Measurements from ENCODE around the gene CNN2.

The CNN2 gene

GRCh38 chr19:1045247-1045603 is 18.8 kb downstream of the CNN2 start:
- H3K9ac ChIP-seq (ENCODE audit: low read depth, low read length): no peak overlapping the region
- no peak overlapping the region for H3K4me2 ChIP-seq (ENCODE audit: insufficient read depth, low read length)
- H3K79me2 ChIP-seq (ENCODE audit: insufficient read depth, low read length): no peaks in the 10 kb centered on the region
- H3K9me3 ChIP-seq (ENCODE audit: insufficient read depth, low read length, severe bottlenecking): no peaks in the 10 kb centered on the region
- H3K4me1 ChIP-seq (ENCODE audit: insufficient read depth, low read length): peaks cover 20% of the 10 kb centered on the region
- H4K20me1 ChIP-seq (ENCODE audit: insufficient read depth, low read length): peaks cover 8% of the 10 kb centered on the region; the same call in 1 of the 2 replicates
- no peaks in the 10 kb centered on the region for H3K27me3 ChIP-seq (ENCODE audit: insufficient read depth, low read length, poor library complexity)
- H2AFZ ChIP-seq (ENCODE audit: low read depth, low read length): no peak overlapping the region
- DNase-seq: peak; percentile 61
- TF ChIP-seq EZH2 (IDR thresholded peaks at IDR 0.05; ENCODE audit: borderline replicate concordance, low read depth, low read length, severe bottlenecking) (no peak), CTCF (IDR thresholded peaks at IDR 0.05; ENCODE audit: borderline replicate concordance, extremely low read depth, low read length, poor library complexity, severe bottlenecking) (no peak)
- H3K27ac ChIP-seq (ENCODE audit: low read length): no peak overlapping the region
- peak; percentile 35 for ATAC-seq (ENCODE audit: insufficient read depth, low read depth)
- H3K4me3 ChIP-seq (ENCODE audit: low read depth in 1 of 2, low read length in 2 of 2): no peak overlapping the region
- H3K36me3 ChIP-seq (ENCODE audit: insufficient read depth, low read length): peaks cover 20% of the 10 kb centered on the region

- H3K4me2 ChIP-seq (ENCODE audit: insufficient read depth, low read length): no peak overlapping the region
- H3K79me2 ChIP-seq (ENCODE audit: insufficient read depth, low read length): no peaks in the 10 kb centered on the region
- no peaks in the 10 kb centered on the region for H3K27me3 ChIP-seq (ENCODE audit: insufficient read depth, low read length, poor library complexity)
- DNase-seq: no peak
- no peak for ATAC-seq (ENCODE audit: insufficient read depth, low read depth)
- TF ChIP-seq CTCF (IDR thresholded peaks at IDR 0.05; ENCODE audit: borderline replicate concordance, extremely low read depth, low read length, poor library complexity, severe bottlenecking): no peak
- no peak for TF ChIP-seq EZH2 (IDR thresholded peaks at IDR 0.05; ENCODE audit: borderline replicate concordance, low read depth, low read length, severe bottlenecking)
- H3K36me3 ChIP-seq (ENCODE audit: insufficient read depth, low read length): peaks cover 20% of the 10 kb centered on the region
- peaks cover 8% of the 10 kb centered on the region; the same call in 1 of the 2 replicates for H4K20me1 ChIP-seq (ENCODE audit: insufficient read depth, low read length)
- no peak overlapping the region for H3K9ac ChIP-seq (ENCODE audit: low read depth, low read length)
- H2AFZ ChIP-seq (ENCODE audit: low read depth, low read length): no peak overlapping the region
- H3K9me3 ChIP-seq (ENCODE audit: insufficient read depth, low read length, severe bottlenecking): no peaks in the 10 kb centered on the region
- H3K27ac ChIP-seq (ENCODE audit: low read length): no peak overlapping the region
- no peak overlapping the region for H3K4me3 ChIP-seq (ENCODE audit: low read depth in 1 of 2, low read length in 2 of 2)
- H3K4me1 ChIP-seq (ENCODE audit: insufficient read depth, low read length): peaks cover 10% of the 10 kb centered on the region
These were observed 19.8 kb downstream of the CNN2 start for GRCh38 chr19:1046117-1046626.

DNA sequence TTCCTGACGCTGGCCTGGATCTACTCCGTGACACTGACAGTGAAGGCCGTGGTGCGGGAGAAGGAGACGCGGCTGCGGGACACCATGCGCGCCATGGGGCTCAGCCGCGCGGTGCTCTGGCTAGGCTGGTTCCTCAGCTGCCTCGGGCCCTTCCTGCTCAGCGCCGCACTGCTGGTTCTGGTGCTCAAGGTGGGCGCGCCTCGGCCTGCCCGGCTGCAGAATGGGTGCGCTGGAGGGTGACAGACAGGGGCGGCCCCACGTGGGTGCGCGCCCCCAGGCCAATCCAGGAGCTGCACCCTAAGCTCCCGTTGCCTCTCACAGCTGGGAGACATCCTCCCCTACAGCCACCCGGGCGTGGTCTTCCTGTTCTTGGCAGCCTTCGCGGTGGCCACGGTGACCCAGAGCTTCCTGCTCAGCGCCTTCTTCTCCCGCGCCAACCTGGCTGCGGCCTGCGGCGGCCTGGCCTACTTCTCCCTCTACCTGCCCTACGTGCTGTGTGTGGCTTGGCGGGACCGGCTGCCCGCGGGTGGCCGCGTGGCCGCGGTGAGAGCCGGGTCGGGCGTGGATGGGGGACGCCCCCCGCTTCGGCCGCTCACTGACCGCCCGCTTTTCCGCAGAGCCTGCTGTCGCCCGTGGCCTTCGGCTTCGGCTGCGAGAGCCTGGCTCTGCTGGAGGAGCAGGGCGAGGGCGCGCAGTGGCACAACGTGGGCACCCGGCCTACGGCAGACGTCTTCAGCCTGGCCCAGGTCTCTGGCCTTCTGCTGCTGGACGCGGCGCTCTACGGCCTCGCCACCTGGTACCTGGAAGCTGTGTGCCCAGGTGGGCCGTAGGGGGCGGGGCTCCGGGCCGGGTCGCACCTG is 20.7 kb downstream of the CNN2 start:
- Histone ChIP-seq H2AFZ (ENCODE audit: low read depth, low read length) (no peak overlapping the region), H3K27ac (ENCODE audit: low read length) (no peak overlapping the region), H3K9me3 (ENCODE audit: insufficient read depth, low read length, severe bottlenecking) (no peaks in the 10 kb centered on the region), H3K36me3 (ENCODE audit: insufficient read depth, low read length) (peaks cover 18% of the 10 kb centered on the region), H3K27me3 (ENCODE audit: insufficient read depth, low read length, poor library complexity) (no peaks in the 10 kb centered on the region), H3K4me1 (ENCODE audit: insufficient read depth, low read length) (0 out of 2 replicates have a peak, but pooled peaks cover 2% of the 10 kb centered on the region), H3K4me2 (ENCODE audit: insufficient read depth, low read length) (no peak overlapping the region), H3K79me2 (ENCODE audit: insufficient read depth, low read length) (no peaks in the 10 kb centered on the region), H4K20me1 (ENCODE audit: insufficient read depth, low read length) (peaks cover 6% of the 10 kb centered on the region; the same call in 1 of the 2 replicates), H3K4me3 (ENCODE audit: low read depth in 1 of 2, low read length in 2 of 2) (no peak overlapping the region), H3K9ac (ENCODE audit: low read depth, low read length) (no peak overlapping the region)
- no peak for ATAC-seq (ENCODE audit: insufficient read depth, low read depth)
- no peak for DNase-seq
- TF ChIP-seq CTCF (IDR thresholded peaks at IDR 0.05; ENCODE audit: borderline replicate concordance, extremely low read depth, low read length, poor library complexity, severe bottlenecking) (no peak), EZH2 (IDR thresholded peaks at IDR 0.05; ENCODE audit: borderline replicate concordance, low read depth, low read length, severe bottlenecking) (no peak)

All from DND-41 (cell line).